GM21529 (cell line): ENCODE data around the gene IL1RAPL2.
"Not testable (repeated sequence)": the region's sequence is repeated elsewhere in the genome, so short reads cannot be mapped to it uniquely, and the experiment has no call there.

ENCODE experiments used
- ATAC-seq: cut with Tn5 transposase; IDR thresholded peaks from one replicate; pipeline ENCODE4 v1.9.1; 2021; ENCODE audit not compliant: unreplicated experiment

IL1RAPL2 gene

GRCh38 chrX:105013719-105014118 is 447.7 kb downstream of the IL1RAPL2 start:
- no peak for ATAC-seq

DNA sequence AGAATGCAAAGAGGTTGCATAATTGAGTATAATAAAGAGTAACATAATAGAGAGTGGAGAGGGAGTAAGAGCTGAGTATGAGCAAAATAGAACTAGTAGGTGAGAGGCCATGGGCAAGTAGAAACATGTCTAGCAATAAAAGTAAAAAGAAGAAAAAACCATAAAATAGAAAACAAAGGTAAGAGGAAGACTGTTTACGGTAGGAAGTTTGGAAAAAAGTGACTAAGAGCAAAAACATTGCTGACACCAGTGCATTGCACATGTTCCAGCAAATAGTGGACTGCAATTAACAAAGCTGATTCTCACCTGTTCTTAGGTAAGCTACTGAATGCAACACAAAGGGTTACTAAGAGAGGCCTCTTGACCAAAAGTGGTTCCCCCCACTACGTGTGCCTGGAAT is 451.6 kb downstream of the IL1RAPL2 start:
- no peak for ATAC-seq

- ATAC-seq, result no peak
Measured at GRCh38 chrX:105018865-105019264, 452.9 kb downstream of the IL1RAPL2 start.

DNA sequence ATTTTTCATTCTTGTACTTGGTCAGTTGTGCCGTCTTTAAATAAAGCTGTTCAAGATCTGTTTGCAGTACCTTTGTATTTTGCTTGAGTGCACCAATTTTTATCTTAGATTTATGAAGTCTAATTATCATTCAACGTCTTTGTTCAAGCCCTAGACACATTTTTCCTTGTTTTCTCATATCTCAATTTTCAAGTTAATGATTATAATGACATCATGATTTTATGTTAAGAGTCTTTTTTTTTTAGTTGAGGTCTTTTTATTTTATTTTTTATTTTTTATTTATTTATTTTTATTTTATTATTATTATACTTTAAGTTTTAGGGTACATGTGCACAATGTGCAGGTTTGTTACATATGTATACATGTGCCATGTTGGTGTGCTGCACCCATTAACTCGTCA is 463.0 kb downstream of the IL1RAPL2 start:
- ATAC-seq, result not testable (repeated sequence)

- ATAC-seq, result no peak
Measured at GRCh38 chrX:105038672-105039328, 472.8 kb downstream of the IL1RAPL2 start.

DNA sequence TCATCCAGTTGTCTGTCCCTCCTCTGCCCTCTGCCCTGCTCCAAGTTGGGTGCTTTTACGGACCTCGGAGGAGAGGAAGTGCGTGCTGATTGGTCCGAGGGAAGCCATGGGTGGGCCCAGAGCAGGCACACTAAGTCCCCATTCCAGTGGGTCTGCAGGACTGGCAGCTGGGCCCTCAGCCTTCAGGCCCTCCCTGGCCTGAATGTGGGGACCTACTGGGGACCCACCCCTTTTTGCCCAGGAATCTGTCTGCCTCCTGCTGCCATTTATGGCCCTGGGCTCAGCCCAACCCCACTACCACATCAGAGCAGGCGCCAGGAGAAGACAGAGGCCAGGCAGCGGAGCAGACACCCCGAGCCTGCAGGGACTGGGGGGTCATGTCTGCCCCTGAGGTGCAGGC is 484.9 kb downstream of the IL1RAPL2 start:
- no peak for ATAC-seq

DNA sequence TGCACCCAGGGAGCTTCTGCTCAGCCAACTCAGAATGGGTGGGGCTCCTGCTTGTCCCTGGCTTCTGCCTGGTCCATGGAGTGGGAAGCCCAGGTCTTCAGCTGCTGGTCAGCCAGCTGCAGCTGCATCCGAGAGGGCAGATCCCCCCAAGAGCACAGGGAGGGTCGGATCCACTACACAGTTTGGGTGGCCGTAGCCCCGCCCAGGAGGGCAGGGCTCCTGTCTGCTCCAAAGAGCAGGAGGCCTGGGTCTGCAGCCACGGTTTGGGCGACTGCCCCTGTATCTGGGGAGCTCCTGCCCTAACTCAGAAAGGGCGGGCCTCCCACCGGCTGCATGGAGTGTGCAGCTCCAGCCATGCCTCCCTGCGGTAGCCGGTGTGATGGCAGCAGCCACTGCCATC is 485.4 kb downstream of the IL1RAPL2 start:
- no peak for ATAC-seq

DNA sequence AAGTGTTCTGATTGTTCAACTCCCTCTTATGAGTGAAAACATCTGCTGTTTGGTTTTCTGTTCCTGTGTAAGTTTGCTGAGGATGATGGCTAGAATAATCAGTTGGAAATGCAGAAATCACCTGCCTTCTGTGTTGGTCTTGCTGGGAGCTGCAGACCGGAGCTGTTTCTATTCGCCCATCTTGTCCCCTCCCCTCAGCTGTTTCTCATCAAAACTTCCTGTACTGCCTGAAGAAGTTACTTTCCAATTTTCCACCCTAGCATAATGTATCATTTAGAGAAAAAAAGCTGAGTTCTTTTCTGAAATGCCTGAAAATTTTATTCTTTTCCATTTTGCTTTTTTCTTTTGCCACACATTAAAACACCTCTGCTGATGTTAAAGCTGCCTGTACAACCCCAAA is 486.9 kb downstream of the IL1RAPL2 start:
- no peak for ATAC-seq

DNA sequence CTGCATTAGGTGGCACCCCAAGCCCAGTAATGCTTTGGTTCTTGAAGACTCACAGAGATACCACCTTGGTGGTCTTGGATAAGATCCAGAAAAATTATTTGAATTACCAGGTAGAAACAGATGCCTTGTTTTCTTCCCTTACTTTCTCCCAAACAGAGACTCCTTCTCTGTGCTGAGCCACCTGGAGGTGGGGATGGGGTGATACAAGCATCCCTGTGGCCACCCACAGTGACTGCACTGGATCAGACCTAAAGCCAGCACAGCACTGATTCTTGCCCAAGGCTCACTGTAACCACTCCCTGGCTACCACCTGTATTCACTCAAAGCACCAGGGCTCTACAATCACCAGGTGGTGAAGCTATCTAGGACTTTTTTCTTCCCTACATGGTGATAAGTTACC is 497.7 kb downstream of the IL1RAPL2 start:
- no peak for ATAC-seq

DNA sequence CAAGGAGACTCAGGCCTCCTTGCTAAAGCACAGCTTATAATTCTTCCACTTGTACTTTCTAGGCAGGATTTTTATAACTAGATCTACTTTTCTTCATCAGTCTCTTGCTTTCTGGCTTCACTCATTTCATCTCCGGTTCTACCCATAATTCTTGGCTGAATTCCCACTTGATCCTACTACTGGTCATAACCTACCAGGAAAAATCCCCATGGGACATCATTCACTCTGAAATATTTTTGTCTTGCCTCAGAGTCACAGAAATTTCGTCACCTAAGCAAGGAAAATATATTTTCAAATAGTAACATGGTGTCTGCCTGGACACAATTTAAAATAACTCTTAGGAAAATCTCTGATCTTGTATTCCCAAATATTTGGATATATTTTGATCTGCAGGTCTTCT is 532.2 kb downstream of the IL1RAPL2 start:
- ATAC-seq, result no peak

GRCh38 chrX:105098812-105099211 is 532.8 kb downstream of the IL1RAPL2 start:
- ATAC-seq, result no peak

DNA sequence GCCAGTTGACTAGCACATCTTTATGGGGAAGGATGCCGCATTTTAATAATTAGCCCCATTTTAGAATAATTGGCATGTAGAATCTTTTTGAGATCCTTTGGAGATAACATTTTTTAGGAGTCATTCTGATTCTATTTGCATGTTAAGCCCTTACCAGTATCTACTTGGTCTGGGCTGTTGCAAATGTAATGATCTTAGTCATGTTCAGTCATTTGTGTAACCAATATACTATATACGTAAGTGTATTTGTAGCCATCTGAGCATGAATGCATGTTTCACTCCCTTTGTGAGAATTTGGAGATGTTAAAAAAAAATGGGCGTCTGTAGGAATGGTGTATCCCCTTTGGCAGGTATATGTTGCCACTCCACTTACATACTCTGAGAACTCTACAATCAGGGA is 535.4 kb downstream of the IL1RAPL2 start:
- no peak for ATAC-seq

- ATAC-seq, result no peak
Measured at GRCh38 chrX:105109936-105110335, 543.9 kb downstream of the IL1RAPL2 start.

GRCh38 chrX:105114554-105115130 is 548.6 kb downstream of the IL1RAPL2 start:
- no peak for ATAC-seq

GRCh38 chrX:105115596-105116320 is 549.8 kb downstream of the IL1RAPL2 start:
- not testable (repeated sequence) for ATAC-seq

- no peak for ATAC-seq
Measured at GRCh38 chrX:105116486-105116885, 550.5 kb downstream of the IL1RAPL2 start.

DNA sequence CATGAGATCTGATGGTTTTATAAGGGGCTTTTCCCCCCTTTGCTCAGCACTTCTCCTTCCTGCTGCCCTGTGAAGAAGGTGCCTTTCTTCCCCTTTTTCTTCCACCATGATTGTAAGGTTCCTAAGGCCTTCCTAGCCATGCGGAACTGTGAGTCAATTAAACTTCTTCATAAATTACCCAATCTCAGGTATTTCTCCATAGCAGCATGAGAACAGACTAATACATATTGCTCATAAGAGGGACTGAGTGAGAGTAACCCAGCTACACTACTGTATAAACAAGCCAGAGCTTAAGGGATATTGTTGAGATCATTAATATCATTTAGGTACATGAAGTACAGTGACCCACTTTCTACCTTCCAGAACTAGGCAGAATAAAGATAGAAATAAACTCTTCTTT is 551.6 kb downstream of the IL1RAPL2 start:
- no peak for ATAC-seq

GRCh38 chrX:105120463-105120862 is 554.5 kb downstream of the IL1RAPL2 start:
- ATAC-seq, result no peak

GRCh38 chrX:105121186-105121585 is 555.2 kb downstream of the IL1RAPL2 start:
- ATAC-seq, result no peak

DNA sequence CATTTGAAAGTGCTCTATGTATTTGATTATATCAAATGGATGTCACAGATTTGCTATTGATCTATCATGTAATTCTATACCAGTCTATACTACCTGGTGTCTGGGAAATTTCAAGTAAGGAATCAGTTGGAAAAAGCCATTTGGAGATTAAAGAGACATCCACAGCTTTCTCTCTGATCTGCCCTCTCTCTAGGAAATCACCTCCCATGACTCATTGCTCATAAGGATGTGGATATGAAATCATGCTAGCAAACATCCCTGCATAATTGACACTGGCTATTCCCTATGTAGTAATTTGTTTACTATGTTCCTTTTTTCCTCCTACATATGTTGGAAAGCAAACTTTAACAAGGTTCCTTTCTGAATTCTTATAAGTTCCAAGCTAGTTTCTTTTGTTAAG is 560.2 kb downstream of the IL1RAPL2 start:
- ATAC-seq, result no peak

- no peak for ATAC-seq
Measured at GRCh38 chrX:105134273-105134672, 568.3 kb downstream of the IL1RAPL2 start.

- no peak for ATAC-seq
Measured at GRCh38 chrX:105136786-105137185, 570.8 kb downstream of the IL1RAPL2 start.
